NCI-H345 (cell line): ENCODE measurements around the gene BPIFB3.

Experiments
- DNase-seq: peaks from one replicate; lab custom pipeline; 2025; lab: John Stamatoyannopoulos, UW

The BPIFB3 gene, protein sequence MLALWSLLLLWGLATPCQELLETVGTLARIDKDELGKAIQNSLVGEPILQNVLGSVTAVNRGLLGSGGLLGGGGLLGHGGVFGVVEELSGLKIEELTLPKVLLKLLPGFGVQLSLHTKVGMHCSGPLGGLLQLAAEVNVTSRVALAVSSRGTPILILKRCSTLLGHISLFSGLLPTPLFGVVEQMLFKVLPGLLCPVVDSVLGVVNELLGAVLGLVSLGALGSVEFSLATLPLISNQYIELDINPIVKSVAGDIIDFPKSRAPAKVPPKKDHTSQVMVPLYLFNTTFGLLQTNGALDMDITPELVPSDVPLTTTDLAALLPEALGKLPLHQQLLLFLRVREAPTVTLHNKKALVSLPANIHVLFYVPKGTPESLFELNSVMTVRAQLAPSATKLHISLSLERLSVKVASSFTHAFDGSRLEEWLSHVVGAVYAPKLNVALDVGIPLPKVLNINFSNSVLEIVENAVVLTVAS

DNA sequence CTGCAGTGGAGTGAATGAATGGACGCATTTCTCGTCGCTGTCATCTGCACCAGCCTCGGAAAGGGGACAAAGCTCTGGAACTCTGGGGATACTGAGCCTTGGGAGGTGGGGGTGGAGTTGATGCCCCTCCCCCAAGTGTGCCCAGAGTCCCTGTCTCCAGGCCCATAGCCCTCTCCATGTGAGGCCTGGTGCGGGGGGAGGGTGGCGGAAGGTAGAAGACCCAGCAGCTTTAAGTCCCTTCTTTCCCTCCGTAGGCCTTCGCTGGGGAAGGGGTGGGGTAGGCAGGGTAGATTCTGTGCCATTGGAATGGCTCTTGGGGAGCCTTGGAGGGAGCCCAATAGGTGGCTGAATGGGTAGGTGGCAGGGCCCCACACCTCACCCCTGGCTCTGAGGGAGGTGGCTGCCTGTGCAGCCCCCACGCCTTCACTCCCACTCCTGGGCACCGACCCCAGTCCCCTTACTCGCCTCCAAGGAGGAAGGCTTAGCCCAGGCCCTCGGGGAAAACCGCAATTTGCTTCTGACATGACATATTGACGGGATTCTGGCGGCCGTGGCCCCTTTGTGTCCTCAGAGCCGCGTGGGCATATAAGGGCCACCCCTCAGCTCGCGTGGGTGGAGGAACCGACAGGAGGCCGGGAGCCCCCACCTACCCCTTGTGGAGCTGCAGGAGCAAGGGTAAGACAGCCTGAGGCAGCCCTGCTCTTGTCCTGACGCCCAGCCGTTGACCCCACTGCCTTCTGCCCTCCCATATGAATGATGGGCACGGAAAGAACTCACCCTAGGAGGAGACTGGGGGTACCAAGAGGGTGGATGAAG is at the start of gene BPIFB3:
TSS of gene BPIFB3 (plus strand) at position 613 of the 816 bp plus-strand sequence. CDS start 1,533 bp downstream, outside the sequence.
- no peak for DNase-seq

DNA sequence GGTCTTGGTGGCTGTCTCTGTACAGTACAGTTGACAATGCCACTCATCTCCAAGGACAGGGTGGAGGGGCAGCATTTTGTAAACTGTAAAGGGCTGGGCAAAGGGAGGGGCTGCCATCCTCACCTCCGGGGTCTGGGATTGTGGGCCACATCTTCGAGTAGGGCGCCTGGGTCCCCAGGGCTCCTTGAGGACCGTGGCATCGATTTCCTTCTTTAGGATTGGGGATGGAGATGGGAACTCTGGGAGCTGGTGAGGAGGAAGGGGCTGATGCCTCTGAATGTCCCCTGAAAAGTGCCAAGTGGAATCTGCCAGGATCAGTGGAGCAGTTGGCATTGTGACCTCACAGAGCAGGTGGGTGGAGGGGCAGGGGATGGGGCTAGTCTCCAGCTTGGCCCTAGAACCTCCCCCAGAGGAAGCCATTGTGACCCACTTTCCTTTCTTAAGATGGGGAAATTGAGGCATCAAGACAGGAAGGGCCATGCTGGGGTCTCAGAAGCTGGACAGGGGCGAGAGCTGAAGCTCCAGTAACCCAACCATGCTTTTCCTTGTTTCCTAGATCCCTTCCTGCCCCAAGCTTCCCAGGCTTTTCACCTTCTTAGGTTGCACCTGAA is 49.5 kb upstream of the BPIFB3 start, which contains the start of gene SUN5:
TSS of gene SUN5 (minus strand) at position 293 of the 611 bp plus-strand sequence. CDS start at position 200, 93 bp downstream.
- DNase-seq: no peak

DNA sequence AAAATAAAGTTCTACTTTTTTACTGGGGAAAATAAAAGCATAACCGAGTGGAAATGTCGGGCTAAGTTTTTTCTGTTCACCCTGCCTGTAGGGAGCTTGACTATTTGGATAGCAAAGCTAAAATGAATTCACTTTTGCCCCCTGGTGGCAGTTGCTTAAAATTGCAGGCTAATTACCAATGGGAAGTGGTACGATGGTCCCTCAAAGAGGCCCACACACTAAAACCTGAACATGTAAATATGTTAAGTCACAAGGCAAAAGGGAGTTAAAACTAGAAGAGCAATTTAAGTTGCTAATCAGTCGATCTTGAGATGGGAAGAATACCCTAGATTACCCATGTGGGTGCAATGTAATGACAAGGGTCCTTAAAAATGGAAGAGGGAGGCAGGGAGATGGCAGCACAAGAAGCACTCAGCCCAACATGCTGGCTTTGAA is 48.6 kb upstream of the BPIFB3 start:
- no peak for DNase-seq

DNA sequence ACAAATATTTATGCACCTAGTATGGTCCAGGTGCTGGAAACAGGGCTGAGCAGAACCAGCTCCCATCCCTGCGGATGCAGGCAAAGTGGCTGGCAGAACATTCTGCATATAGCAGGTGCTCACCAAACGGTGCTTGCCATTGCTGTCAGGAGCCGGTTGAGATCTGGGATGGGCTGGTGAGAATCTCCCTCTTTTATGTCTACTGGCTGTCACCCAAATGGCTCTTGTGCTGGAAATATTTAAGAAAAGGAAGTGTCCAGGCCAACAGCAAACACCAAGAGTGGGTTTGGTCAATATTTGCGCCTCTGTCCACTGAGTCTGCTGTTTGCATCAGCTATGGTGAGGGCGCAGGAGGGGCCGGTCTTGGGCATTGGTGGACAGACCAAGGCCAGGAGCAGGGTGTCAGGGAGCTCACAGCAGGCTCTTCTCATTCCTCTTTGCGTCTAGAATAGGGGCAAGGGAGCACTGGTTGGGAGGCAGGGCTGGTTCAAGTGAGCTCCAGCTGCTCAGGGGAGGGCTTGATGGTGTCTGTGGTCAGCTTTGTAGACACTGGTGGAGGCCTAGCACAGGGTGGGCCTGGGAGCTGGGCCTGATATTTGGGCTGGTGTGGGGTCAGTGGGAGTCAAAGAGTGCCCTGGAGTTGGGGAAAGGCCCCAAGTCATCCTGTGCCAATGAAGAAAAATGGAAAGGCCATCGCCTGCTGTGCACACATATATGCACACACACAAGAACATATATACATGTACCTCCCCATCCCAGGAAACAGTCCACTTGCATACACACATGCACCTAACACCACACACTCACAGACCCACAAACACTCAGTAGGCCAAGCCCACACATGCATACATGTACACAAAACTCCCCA is 47.6 kb upstream of the BPIFB3 start:
- DNase-seq: no peak

DNA sequence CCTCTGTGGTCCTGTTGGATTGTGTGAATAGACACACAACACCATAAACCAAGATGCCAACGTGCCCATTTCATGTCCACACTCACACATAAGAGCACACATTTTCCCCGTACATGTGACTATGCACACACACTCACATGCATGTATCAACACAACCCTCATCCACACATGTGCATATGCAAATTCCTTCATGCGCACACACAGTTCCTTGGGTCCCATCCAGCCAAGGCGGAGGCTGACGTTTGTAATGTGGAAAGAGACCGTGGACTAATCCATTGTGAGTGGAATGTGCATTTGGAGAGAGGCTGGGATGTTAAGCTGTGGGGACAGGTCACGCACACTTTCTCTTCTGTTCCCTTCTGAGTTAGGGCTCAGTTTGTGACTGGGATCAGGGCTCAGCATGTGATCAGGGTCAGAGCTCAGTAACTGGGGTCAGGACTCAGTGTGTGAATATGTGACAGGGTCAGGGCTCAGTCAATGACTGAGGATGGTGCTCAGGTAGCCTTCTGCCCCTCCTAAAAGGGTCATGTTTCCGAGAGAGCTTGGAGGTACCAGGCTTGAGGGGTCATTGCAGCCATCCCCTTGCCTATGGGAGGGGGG is 46.8 kb upstream of the BPIFB3 start:
- no peak for DNase-seq

DNA sequence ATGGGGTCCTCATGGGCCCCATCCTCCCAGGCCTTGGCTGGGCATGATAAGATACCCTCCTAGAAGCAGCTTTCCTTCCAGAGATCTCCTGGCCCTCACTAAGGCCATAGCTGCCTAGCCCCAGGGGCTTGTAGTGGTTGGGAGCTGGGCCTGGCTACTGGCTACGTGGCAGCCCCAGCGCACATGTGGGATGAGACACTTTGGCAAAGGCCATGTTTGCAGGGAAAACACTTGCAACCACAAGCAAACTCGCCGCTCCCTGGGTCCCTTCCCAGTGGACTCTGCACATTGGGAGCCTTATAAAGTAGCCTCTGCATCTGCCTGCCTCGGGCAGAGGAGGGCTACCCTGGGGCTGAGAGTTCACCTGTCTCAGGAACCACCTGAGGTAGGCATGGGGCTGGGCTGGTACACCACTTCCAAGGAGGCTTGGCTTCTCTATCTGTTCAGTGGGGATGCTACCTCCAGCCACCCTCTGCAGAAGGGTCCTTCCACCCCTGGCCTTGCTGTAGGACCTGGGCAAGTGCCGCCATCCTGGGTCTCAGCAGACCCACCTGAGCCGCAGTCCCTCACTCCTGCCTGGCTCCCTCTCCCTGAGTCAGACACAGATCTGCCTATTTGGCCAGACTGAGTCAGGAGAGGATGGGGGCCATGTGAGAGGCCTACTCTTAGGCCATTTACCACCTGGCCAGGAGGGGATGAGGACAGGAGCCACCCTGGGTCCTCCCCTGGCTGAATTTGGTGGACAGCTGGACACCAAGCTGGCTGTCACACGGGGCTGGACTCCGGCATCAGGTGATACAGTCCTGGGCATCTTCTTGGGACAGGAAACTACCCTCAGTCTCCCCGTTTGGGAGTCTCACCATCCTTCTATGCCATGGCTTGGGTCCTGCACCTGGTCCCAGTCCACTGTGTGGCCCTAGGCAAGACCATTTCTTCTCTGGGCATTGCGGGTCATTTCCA is 46.0 kb upstream of the BPIFB3 start, which contains the start of gene BPIFB2:
TSS of gene BPIFB2 (plus strand) at position 329 of the 960 bp plus-strand sequence. CDS start 871 bp downstream, outside the sequence.
- no peak for DNase-seq

DNA sequence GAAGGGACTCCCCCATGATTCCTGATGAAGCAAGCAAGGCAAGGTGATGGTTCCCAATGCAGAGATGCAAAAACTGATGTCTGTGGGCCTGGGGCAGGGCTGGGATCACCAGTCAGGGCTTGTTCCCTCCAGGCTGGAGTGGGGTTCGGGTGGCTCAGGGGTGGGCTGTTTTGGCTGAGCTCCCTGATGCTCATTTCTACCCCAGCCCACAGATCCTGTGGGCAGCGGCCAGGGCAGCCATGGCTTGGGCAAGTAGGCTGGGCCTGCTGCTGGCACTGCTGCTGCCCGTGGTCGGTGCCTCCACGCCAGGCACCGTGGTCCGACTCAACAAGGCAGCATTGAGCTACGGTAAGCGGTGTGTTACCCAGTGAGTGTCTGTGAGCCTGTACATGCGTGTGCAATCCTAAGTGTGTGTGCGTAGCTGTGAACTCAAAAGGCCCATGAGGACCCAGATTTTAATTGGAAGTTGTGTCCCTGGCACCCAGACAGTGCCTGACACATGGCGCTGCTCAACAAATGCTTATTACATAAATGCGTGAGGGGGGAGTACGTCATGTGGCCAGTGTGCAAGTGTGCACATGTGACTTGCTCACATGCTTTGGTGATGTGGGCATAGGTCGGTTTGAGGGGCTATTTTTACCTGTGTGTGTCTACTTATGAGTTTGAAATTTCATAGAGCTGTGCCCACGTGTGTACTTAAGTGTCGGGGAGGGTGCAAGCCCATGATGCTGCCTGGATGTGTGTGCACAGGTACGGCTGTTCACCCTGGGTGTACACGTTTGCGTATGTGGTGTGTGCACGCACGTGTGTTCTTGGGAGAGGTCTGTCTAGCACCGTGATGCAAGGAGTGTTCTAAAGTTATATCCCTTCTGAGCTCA is 45.1 kb upstream of the BPIFB3 start:
- no peak for DNase-seq

DNA sequence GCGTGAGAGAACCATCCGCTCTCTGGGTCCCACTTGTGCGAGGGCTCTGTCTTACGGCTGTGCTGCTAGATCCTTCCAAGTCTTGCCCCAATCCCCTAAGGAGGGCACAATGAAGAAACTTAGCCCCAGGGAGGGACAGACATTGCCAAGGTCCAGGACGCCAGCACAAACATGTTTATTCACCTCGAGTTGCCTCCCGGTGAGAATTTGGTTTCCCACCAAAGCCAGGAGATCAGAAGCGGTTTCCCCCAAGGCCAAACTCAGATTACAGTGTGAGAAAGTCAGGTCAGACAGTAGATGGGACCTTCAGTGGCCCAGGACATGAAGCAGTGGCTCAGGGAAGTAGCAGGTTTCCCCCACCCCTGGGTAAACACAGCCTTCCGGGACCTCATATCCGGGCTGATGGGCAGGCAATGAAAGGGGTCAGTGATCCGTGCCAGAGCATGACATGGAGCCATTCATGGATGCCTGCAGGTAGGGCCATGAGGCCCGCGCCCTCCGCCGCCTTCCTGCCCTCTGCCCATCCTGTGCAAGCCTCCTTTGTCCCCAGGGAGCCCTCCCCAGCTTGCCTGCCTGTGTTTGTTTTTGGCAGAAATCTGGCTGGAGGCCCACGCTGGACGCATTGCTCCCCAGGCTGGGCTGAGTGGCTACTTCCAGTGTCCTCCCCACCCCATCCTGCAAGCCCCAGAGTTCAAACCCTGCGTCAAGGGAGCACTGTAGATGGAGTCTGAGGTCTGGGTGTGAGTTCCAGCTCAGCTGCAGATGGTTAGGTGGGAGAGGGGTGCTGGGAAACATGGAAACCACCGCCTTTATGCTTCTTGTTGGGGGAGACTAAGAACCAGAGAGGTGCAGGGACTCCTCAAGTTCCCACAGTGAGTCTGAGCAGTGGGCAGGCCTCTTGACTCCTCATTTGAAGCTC is 44.2 kb upstream of the BPIFB3 start:
- no peak for DNase-seq

DNA sequence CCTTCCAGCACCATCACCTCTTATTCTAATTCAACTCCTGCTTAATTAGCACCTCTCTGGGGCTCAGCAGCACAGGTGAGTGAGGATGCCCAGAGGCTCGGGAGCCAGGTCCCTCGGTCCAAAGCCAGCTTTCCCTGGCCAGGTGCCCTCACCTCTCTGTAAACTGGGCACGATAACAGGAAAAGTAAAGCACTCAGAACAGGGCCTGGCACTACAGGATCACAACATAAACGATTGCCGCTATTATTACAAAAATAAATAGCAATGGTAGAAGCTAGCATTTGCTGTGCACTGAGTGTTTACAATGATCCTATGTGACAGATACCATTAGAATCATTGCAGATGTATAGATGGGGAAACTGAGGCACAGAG is 43.6 kb upstream of the BPIFB3 start:
- DNase-seq: no peak

DNA sequence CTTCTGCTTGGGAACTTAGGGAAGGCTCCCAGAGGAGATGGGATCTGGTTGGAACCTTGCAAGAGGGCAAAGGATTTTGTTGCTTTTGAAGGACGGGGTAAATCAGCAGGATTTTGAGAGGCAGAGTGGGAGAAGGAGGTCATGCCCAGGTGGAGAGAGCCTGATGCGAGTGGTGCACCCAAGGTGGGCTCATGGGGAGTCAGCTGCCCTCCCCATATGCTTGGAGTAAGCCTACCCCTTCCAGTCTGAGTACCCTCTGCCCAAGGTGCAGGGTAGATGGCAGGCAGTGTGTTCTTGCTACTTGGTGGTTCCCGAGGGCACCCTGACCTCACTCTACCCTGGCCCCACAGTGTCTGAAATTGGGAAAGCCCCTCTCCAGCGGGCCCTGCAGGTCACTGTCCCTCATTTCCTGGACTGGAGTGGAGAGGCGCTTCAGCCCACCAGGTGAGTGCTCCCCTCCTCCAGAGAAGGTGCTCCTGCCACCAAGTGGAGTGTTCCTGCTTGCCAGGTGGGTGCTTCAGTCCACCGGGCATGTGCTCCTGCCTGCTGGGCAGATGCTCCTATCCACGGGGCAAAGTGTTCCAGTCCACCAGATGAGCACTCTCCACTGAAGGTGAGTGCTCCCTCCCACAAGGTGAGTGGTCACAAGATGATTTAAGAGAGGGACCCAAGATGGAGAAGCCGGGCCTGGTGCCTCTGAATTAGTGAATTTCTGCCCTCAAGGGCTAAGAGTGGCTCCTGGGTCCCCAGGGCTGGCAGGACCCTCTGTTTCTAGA is 42.8 kb upstream of the BPIFB3 start:
- no peak for DNase-seq

DNA sequence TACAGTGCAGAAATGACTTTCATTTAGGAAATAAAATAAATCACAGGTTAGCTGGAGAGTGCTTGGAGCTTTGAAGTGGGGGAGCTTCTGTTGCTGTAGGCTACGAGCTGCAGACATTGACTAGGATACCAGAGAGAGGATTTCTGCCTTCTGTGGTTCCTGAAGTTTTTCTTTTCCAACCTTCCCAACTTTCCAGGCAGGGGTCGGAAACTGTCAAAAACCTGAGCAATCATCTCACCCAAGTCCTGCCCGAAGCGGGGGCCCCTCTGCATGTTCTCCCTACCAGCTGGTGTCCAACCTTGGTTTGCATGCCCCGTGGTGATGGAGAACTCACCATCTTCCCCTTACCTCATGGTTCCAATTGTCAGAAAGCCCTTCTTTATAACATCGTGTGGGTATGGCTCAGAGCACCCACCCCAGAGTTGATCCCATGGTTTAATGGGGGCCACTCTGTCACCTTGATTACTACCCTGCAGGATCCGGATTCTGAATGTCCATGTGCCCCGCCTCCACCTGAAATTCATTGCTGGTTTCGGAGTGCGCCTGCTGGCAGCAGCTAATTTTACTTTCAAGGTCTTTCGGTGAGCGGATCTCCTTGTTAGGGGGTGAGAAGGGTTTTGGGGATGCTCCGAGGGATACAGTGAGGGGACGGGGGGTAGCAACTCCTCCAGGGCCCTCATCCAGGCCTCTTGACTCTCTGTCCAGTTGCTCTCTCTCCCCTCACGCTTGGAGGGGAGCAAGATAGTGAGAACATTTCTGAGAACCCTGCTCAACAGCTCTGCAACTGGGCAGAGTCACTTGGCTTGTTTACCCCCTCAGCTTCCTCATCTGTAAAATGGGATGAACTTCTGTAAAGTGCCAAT is 41.1 kb upstream of the BPIFB3 start:
- no peak for DNase-seq

DNA sequence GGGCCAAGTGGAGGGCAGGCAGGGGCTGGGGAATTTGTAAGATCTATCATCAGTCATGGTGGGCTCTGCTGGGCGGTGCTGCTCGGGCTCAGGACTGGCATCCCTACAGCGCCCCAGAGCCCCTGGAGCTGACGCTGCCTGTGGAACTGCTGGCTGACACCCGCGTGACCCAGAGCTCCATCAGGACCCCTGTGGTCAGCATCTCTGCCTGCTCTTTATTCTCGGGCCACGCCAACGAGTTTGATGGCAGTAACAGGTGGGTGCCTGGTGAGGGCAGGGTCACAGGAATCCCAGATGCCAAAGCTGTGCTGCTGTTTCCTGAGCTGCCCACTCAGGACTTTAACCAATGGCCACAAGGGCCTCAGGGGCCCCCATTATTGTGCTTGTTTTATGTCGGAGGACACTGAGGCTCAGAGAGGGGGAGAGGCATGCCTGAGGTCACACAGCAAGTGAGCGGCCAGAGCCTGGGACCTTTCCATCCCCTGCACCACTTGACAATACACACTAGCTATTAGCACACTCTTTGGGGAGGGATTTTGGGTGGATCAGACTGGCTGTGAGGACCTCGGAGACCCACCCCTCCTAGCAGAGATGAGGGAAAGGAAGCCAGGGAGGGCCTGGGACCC is 39.9 kb upstream of the BPIFB3 start:
- DNase-seq: no peak

DNA sequence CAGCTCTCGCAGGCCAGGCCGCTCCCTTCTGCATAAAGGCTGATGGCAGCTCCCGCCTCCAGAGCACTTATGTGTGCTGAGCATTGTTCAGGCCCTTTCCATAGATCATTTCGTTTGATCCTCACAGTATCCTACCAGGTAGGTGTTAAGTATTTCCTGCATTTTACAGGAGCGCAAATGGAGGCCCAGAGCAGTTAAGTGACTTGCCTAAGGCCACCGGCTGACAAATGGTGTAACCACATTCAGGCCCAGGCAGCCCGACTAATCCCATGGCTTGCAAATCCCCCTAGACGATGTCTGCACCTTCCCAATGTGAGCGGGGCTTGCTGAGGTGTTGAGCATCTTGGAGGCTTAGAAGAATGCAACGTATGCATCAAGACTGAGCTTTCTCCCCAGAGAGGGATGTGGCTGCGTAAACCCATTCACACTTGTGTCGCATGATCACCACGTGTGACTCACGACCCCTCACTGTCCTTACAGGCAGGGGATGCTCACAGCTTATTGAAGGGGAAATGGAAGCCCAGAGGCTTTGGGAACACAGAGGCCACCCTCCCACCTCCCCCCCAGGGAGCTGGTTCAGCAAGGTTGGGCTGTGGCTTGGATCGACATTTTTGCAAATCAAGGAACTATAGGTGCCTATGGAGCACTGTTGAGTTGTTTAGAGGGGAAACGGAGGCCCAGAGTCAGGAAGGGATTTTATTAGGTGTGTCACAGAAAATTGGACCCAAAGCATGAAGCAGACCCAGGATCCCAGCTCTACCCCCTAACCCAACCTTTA is 39.2 kb upstream of the BPIFB3 start:
- DNase-seq: no peak

DNA sequence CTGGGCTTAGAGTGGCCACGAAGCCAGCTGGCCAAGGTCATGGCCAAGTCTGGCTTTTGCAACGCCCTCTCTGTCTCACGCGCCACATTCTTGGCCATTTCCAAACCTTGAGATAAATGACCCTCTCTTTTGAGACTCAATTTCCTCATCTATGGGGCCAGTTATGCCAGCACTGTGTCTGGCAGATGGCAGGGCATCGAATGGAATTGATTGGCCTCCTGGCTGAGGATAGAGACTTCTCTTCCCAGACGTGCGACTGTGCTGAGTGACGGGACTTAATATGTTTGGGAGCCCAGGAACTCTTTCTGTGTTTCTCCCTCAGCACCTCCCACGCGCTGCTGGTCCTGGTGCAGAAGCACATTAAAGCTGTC is 38.6 kb upstream of the BPIFB3 start:
- DNase-seq: no peak
